Left ventricle myocardium superior (tissue), 1 donor: ENCODE results near the gene RASGRF2. TPM values are rescaled to one million over a fixed set of nuclear protein-coding genes. Genes with fewer than 3 reads are reported as not detected.
"Not testable (repeated sequence)": the region's sequence is repeated elsewhere in the genome, so short reads cannot be mapped to it uniquely, and the experiment has no call there.

Experiments
- ATAC-seq: fragments of 200-7000 bp; cut with Tn5 transposase; one replicate; pipeline ENCODE4 v1.9.1; 2020; ENCODE audit warnings: mild to moderate bottlenecking, moderate library complexity
- DNase-seq: peaks from one replicate; pipeline ENCODE4 v3.0.0-alpha.2; 2020
- intact Hi-C: fragments of 100-400 bp; cut with micrococcal nuclease; formaldehyde crosslinking; loops from one replicate; pipeline ENCODE4 v1.11.0; 2022
- total RNA-seq: library from RNA; stranded (reverse); fragmentation: NEBNext Ultra II Directional; extraction: Animal tissue kit (Norgen Biotek cat#: 25700); gene quantifications from one replicate; pipeline ENCODE4 v1.2.1, GENCODE V29; 2021
- donor health status: DM: no; HTN: yes; CAD: no; lungs with severe emphysema.

Gene RASGRF2
- total RNA-seq, 1 donor from 2014 or later = 6.5 TPM

GRCh38 chr5:81045389-81045807 is 85.2 kb downstream of the RASGRF2 start:
- DNase-seq (no peak), ATAC-seq (no peak)
- intact Hi-C loops = no loop called here

DNA sequence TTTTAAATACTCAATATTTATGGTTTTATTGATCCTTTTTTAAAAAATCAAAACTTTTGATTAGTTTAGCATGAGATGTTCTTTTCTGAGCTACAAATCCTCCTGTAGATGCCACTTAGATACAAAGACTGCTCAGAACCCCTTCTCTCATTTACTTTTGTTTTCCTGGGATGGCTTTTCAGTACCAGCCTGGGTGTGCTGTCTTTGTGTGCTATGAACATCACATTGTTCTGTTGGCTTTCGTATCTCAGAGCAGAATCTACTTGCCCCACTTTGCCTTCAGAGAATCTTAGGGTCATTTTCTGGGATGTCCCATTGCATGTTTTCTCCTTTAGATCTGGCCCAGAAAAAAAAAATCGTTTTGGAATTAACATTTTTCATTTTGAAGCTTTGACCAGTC is 85.9 kb downstream of the RASGRF2 start:
- ATAC-seq (no peak), DNase-seq (no peak)
- intact Hi-C loops = no loop called here

DNA sequence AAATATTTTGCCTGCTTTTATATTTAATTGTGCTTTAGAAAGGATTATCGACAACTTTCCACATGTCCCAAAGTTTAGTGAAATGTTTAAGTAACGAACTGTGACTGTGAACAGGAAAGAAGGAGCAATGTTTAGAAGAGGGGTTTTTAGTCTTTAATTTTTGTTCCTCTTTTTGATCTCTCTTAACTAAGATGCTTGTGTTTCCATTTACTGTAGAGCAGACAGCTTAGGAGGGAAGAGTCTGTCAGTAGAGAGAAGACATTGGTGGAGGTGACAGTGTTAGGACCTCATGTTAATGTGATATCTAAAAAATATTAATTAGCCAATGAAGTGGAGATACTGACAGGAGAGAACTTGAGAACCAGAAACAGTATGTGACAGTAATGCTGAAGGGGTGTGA is 92.2 kb downstream of the RASGRF2 start:
- intact Hi-C loops = no loop called here
- ATAC-seq = no peak
- no peak for DNase-seq

GRCh38 chr5:81053282-81053681 is 93.1 kb downstream of the RASGRF2 start:
- intact Hi-C loops, DNase-seq, ATAC-seq: not testable (repeated sequence)

DNA sequence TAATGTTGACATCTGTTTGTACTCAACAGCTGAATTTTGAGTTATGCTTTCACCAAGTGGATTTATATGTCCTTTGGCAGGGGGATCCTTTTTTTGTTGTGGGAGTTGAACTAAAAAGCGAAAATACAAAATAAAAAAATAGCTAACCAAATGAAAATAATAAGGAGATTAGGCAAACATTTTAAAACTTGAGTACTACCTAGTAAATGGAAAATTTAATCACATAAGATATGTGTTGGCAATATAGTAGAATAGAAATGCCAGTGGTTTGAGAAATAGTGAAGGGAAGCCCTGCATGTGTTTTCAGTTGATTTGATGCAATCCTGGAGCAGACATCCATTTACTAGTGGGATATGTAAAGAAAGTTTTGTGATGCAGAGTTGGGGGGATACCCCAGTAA is 98.0 kb downstream of the RASGRF2 start:
- intact Hi-C loops = no loop called here
- no peak for ATAC-seq
- DNase-seq = no peak

GRCh38 chr5:81065492-81065891 is 105.3 kb downstream of the RASGRF2 start:
- DNase-seq = no peak
- intact Hi-C loops = no loop called here
- ATAC-seq = no peak

DNA sequence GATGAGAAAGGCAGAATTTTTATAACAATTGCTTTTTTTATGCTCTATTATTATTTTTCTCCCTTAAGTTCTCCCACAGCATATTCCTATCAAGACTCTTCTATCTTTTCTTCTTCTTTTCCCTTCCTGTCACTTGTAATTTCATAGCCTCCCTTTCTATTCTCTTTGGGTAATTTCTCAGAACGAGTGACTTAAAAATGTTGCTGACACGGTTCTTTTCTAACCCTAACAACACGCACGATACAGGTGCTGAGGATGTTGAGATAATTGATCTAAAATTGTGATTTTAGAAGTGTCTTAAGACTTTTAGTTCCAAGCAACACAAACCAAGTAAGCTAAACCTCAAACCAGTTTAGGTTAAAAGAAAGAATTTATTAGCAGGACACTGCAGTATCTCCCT is 105.9 kb downstream of the RASGRF2 start:
- ATAC-seq (no peak), DNase-seq (no peak)
- intact Hi-C loops = no loop called here

DNA sequence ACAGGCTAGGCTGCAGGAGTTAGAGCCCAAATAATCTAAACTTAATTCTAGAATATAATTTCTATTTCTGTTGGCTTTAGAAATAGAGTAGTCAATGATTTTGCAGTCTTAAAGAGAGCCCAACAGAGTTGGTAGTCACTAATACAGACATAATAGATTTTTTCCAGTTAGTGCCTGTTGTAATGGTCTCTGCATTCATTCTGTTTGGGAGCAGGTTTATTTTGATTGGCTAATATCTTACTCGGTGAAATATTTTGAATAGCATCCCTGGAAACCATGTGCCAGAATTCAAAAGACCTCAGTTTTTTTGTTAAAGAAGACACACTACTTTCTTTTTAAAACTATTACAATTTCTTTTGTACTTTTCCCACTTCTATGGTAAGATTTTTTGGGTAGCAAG is 107.2 kb downstream of the RASGRF2 start:
- intact Hi-C loops = no loop called here
- ATAC-seq = no peak
- DNase-seq = no peak

GRCh38 chr5:81068063-81068462 is 107.9 kb downstream of the RASGRF2 start:
- intact Hi-C loops = no loop called here
- no peak for ATAC-seq
- no peak for DNase-seq

DNA sequence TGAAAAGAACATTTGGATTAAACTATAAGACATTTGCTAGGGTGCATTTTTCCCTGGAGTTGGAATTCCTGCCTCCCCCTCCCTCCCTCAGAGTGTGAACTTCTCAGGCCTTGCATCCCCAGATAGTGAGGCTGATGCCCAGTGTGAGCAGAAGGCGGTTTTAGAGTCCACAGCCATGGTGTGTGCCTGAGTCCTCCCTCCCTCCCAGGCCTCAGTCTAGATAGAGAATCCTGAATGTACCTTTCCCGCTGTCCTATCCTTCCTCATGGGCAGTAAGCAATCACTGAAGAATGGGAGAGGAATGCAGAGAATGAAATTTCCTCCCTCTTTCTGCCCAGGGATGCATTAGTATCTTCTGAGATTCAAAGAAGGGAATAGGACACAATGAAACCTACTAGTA is 108.5 kb downstream of the RASGRF2 start:
- ATAC-seq = no peak
- intact Hi-C loops = no loop called here
- DNase-seq = no peak

DNA sequence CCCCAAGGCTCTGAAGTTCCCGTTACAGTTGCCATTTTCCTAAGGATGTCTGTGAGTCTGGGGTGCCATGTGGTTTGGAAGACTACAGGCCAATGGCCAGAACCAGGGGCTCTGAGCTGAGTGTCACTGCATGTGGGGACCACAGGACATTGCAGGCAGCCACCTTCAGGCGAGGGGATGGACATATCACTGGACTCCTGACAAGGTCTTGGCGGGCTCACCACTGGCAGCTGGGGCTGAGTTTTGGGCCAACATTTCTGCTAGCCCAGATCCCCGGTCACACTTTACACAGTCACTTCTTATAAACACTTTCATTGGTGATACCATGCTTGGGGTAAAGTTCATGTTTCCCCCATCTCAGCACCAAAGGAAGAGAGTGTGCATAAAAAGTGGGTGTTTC is 109.8 kb downstream of the RASGRF2 start:
- ATAC-seq = no peak
- intact Hi-C loops = no loop called here
- DNase-seq = no peak

GRCh38 chr5:81070571-81071255 is 110.5 kb downstream of the RASGRF2 start:
- DNase-seq (no peak), ATAC-seq (no peak)
- intact Hi-C loops = no loop called here

GRCh38 chr5:81075041-81075440 is 114.9 kb downstream of the RASGRF2 start:
- no peak for DNase-seq
- intact Hi-C loops = no loop called here
- ATAC-seq = no peak

DNA sequence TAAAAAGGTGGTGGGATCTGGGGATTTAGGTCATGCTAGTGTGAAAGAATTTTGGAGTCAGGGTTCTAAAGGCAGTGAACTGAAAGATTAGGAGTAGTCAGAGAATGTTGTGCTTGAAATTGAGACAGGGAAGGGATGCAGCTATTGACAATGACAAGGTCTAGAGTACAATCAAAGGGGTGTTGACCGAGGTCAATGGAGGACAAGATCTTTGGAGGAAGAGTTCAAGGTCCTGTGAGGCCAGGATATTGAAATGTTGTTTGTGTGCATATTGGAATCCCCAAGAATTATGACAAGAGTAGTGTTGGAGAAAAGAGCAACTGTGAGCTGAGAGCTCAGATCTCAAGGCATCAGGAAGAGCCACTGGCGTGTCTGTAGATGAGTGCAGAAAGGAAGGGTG is 116.9 kb downstream of the RASGRF2 start:
- intact Hi-C loops = no loop called here
- DNase-seq (no peak), ATAC-seq (no peak)

- ATAC-seq = no peak
- no peak for DNase-seq
- intact Hi-C loops = no loop called here
Observed at GRCh38 chr5:81078930-81079329, 118.8 kb downstream of the RASGRF2 start.

DNA sequence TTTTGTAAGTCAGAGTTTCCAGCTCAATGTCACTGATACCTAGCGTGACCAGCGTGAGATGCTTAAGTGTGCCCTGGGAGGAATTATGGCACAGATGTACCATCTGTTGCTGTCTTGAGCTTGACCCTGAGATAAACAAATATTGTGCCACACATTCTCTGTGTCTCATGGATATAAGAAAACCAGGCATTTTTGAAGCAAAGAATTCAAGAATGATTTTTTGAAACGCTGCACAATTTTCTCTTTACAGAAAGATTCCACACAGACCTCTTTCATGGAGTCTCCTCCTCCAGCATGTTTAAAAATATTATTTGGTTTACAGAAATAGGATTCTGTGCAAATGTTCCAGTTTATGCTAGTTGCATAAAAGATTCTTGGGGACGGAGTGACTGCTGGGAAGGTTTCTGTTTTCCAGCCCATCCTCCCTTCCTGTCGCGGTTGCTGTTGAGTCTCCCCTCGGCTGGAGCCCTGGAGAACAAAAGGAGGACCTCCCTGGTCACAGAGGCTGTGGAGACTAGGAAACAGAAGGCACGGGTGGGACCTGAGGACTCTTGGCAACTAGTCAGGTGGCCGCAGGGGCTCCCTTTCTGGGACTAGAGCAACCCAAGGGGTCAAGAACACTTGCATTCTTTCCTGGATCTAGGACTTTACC is 120.8 kb downstream of the RASGRF2 start:
- intact Hi-C loops = no loop called here
- no peak for DNase-seq

GRCh38 chr5:81081461-81081835 is 121.3 kb downstream of the RASGRF2 start:
- intact Hi-C loops = no loop called here
- DNase-seq (no peak), ATAC-seq (no peak)

More for the DNA sequence above, 120.8 kb downstream of the RASGRF2 start:
- ATAC-seq = no peak

DNA sequence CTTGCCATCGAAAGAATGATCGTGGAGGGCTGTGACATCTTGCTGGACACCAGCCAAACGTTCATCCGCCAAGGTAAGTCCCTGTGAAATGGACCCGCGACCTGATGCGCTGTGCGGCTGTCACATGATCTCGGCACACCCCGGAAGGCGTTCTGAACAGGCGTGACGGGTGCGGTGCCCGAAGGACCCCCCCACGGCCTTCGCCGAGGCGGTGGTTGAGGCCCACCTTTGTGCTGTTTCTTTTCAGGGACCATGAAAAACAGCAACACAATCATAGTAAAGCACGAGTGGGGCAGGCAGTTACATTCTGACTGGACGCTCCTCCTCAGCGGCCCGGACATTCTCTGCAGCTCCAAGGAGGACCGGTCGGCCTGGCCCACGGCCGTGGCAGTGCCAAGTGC is 126.7 kb downstream of the RASGRF2 start:
- intact Hi-C loops = no loop called here
- DNase-seq (no peak), ATAC-seq (no peak)

DNA sequence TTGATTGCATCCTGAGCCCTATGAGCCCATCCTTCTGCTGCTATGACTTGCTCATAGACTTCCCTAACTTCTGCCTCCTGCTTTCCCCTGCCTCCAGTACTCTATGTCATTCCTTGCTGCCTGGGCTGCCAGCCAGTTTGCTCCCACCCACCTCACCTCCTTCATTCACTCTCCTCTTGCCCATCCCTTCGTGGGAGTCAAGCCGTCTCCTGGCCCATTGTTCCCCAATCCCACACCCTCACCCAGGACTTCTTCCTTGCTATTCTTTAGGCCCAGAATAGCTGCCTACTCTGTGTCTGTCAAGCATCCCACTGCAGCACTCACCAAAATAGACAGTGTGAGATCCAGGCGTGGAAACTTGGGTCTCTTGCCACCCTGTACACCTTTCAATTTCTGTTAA is 131.0 kb downstream of the RASGRF2 start:
- ATAC-seq (no peak), DNase-seq (no peak)
- intact Hi-C loops = no loop called here

DNA sequence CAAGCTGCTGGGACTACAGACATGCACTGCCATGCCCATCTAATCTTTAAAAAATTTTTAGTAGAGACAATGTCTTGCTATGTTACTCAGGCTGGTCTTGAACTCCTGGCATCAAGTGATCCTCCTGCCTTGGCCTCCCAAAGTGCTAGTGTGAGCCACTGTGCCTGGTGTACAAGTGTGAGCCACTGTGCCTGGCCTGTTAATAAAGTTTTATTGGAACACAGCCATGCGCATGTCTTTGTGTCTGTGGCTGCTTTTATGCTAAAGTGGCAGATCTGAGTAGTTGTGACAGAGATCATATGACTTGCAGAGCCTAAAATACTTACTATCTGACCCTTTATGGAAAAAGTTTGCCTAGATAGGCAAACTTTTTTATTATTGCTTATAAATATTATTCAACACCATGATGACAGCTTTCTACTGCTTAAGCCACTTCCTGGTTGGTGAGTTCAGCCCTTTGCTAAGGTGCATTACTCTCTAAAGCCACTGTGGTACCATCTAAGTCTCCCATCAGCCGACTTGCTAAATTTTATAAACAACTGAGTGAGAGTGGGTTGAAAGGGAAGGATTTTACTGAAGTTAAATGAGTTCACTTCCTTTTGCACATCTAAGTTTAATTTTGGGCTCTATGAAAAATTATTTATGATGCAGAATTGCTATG is 133.5 kb downstream of the RASGRF2 start:
- DNase-seq = no peak
- ATAC-seq = no peak
- intact Hi-C loops = no loop called here

DNA sequence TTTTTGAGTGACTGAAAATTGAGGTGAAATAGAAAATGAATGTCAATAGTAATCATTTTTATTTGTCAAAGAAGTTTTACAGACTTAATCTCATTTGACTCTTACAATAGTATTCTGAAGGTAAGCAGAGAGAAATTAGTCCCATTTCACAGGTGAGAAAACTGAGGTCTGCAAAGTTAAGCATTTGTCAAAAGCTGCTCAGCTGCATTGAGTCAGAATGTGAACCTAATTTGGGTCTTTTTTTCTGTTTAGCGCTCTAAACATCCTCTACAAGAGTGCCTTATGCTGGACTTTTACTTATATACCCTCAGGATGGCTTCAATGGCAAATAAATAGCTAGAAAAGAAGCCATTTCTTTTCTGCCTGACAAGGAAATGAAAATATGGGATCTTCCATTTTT is 135.7 kb downstream of the RASGRF2 start:
- ATAC-seq (no peak), DNase-seq (no peak)
- intact Hi-C loops = no loop called here
